Thoracic aorta (tissue), 2 donors: Measurements from ENCODE around the gene TMEM26. TPM values are rescaled to one million over a fixed set of nuclear protein-coding genes. Genes with fewer than 3 reads are reported as not detected.

Experiments used
- ATAC-seq: fragments of 150-250 bp; one replicate; pipeline ENCODE4 v1.8.0; 2017; ENCODE audit warnings: low read depth; ENCODE audit not compliant: insufficient number of reproducible peaks, low FRiP score
- DNase-seq: peaks from one replicate; pipeline ENCODE4 v3.0.0-alpha.2; 2020; ENCODE audit warnings: low spot score
- H3K27ac ChIP-seq, 2 donors: fragments of 200-600 bp; sonication (generic); 1 replicate in 1 of 2; 2 replicates in 1 of 2; pipeline ENCODE4 v1.5.1; 2016; ENCODE audit warnings: mild to moderate bottlenecking in 2 of 2, moderate library complexity in 2 of 2
- H3K27me3 ChIP-seq: fragments of 200-600 bp; sonication (generic); replicated peaks from 2 replicates; pipeline ENCODE4 v1.6.0; 2016; ENCODE audit warnings: mild to moderate bottlenecking; ENCODE audit not compliant: insufficient read depth
- H3K36me3 ChIP-seq: fragments of 200-600 bp; sonication (generic); one replicate; pipeline ENCODE4 v1.5.1; 2016
- H3K4me1 ChIP-seq, 2 donors: fragments of 200-600 bp; sonication (generic); 1 replicate in 1 of 2; 2 replicates in 1 of 2; pipeline versions ENCODE4 v1.5.1 to v1.6.0; 2016; ENCODE audit warnings: low read depth in 2 of 2, mild to moderate bottlenecking in 1 of 2; ENCODE audit not compliant: control insufficient read depth in 1 of 2
- H3K4me3 ChIP-seq: fragments of 200-600 bp; sonication (generic); 2 replicates; pipeline ENCODE4 v1.5.1; 2016; ENCODE audit warnings: mild to moderate bottlenecking
- H3K9me3 ChIP-seq: fragments of 200-600 bp; sonication (generic); 2 replicates; pipeline ENCODE4 v1.5.1; 2016
- total RNA-seq, 2 donors: library from RNA; depleted of rRNA; stranded (reverse); fragments of >200 nt; gene quantifications; one replicate each; pipeline versions ENCODE4 v1.1.0 to v1.2.3, GENCODE V29; 2016
- TF ChIP-seq, protein P1 (sequence below): fragments of 200-600 bp; sonication (generic); IDR thresholded peaks from one replicate; pipeline ENCODE4 v1.5.1; 2019; ENCODE audit warnings: antibody characterized with exemption

TMEM26 gene
- total RNA-seq, 2 donors from 2014 or later, result 0.27 to 1.2 TPM

DNA sequence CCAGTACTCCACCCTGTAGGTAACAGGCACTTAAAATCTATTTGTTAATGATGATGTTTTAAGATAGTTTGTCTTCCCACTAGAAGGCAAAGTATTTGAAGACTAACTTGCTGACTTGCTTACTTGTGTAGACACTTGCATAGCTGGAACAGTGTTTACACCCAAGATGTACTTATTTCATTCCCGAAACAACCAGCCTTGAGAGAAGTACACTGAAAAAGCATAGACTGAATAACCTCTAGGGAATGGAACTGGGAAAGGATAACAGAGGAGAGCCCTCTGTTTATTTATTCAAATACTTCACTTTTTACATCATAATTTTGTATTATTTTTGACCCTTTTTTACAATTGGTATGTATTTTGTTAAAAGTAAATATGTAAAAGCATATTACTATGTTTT lies 33.1 kb upstream of the TMEM26 start:
- TF ChIP-seq, protein P1, sequence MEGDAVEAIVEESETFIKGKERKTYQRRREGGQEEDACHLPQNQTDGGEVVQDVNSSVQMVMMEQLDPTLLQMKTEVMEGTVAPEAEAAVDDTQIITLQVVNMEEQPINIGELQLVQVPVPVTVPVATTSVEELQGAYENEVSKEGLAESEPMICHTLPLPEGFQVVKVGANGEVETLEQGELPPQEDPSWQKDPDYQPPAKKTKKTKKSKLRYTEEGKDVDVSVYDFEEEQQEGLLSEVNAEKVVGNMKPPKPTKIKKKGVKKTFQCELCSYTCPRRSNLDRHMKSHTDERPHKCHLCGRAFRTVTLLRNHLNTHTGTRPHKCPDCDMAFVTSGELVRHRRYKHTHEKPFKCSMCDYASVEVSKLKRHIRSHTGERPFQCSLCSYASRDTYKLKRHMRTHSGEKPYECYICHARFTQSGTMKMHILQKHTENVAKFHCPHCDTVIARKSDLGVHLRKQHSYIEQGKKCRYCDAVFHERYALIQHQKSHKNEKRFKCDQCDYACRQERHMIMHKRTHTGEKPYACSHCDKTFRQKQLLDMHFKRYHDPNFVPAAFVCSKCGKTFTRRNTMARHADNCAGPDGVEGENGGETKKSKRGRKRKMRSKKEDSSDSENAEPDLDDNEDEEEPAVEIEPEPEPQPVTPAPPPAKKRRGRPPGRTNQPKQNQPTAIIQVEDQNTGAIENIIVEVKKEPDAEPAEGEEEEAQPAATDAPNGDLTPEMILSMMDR, result no peak
- H3K27ac ChIP-seq, result no peak overlapping the region
- no peaks in the 10 kb centered on the region for H3K36me3 ChIP-seq
- no peak for DNase-seq
- H3K4me1 ChIP-seq, result peaks cover 3 to 8% of the 10 kb centered on the region in 2 donors
- H3K27me3 ChIP-seq, result no peaks in the 10 kb centered on the region
- ATAC-seq, result no peak
- H3K9me3 ChIP-seq, result no peaks in the 10 kb centered on the region
- no peak overlapping the region for H3K4me3 ChIP-seq

DNA sequence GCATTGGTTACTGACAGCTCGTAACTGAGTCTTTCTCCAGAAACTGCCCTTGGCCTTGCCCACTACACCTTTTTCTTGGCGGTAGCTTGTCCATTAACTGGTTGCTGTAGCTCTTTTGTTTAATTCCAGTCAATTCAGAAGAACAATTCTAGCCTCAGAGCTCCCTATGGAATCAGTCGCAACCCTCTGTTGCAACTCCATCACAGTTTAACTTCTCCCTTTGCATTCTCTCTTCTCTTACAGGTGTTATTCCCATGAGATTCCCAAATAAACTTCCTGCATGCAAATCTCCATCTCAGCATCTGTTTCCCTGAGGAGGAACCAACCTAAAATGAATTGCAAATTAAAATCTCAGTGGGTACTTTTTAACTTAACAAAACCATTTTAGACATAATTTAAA lies 28.4 kb upstream of the TMEM26 start:
- DNase-seq, result no peak
- TF ChIP-seq, protein P1, result no peak

DNA sequence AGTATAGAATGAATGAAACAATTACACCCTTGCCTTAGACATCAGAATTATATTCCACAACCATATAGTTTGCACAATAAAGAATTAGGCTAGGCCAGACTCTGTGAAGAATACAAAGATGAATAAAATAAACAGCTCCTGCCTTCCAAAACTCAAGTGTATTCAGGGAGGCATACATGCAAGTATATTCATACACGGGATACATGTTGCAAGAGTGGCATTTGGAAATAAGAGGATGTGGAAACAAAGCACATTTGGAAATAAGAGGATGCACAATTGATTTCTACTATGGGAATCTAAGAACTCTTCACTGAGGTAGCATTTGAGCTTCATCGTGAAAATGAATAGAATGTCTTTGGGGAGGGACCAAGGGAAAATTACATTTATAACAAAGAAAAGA lies 27.0 kb upstream of the TMEM26 start:
- TF ChIP-seq, protein P1, result no peak
- Histone ChIP-seq H3K9me3 (no peaks in the 10 kb centered on the region), H3K36me3 (no peaks in the 10 kb centered on the region), H3K27ac (no peak overlapping the region), H3K27me3 (no peaks in the 10 kb centered on the region), H3K4me1 (no peaks in the 10 kb centered on the region), H3K4me3 (no peak overlapping the region)
- ATAC-seq, result no peak
- DNase-seq, result no peak

More for the DNA sequence above, 28.4 kb upstream of the TMEM26 start:
- no peaks in the 10 kb centered on the region for H3K27me3 ChIP-seq
- H3K4me1 ChIP-seq, result peaks cover 3 to 6% of the 10 kb centered on the region in 2 donors
- H3K36me3 ChIP-seq, result no peaks in the 10 kb centered on the region
- H3K4me3 ChIP-seq, result no peak overlapping the region
- H3K9me3 ChIP-seq, result no peaks in the 10 kb centered on the region
- ATAC-seq, result no peak
- H3K27ac ChIP-seq, result no peak overlapping the region

DNA sequence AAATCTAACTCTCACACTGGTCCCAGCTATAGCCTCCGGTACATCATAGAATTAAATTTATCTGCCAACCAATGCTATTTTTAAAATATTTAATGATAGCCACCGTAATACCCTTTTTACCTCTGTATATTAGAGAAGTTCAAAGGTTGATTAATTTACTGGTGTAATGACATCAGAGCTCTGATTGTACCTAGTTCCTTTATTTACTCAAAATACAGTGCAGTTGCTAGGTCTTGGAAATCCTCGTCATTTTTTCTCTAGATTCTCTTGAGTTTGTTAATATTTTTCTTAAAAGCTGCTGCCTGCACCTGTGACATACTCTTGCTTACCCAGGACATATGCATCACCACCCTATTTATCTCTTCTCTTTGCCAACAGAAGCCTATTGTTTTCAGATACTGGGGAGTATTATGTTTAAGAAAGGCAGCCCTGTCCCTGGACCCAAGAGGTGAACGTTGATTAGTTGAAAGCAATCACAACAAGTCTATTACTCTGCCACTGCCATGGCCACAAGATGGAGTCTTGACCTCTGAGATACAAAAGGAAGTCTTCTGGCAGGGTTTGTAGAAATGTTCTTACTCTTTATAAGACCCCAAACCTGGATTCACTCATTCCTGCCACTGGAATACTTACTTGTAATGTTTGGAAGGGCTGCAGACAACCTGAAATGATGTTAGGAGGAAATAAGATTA lies 25.6 kb upstream of the TMEM26 start:
- Histone ChIP-seq H3K36me3 (no peaks in the 10 kb centered on the region), H3K9me3 (no peaks in the 10 kb centered on the region)
- no peak for ATAC-seq

DNA sequence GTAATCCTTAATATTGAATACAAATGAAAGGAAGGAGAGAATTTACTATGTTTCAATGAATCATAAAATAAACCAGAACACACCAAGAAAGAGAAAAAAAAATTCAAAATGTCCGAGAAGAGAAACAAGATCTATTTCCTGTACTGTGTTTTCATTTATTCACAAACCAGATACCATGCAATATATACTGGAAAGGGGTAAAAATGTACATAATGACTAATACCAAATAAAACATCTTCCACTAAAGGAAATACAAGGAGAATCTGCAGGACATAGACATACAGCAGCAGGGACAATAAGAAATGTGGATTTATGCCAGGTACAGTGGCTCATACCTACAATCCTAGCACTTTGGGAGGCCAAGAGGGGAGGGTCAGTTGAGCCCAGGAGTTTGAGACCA lies 24.3 kb upstream of the TMEM26 start:
- Histone ChIP-seq H3K4me3 (no peak overlapping the region), H3K27me3 (no peaks in the 10 kb centered on the region), H3K4me1 (no peaks in the 10 kb centered on the region), H3K36me3 (no peaks in the 10 kb centered on the region), H3K9me3 (no peaks in the 10 kb centered on the region), H3K27ac (no peak overlapping the region)
- TF ChIP-seq, protein P1, result no peak
- ATAC-seq, result no peak
- DNase-seq, result no peak

More for the DNA sequence above, 25.6 kb upstream of the TMEM26 start:
- TF ChIP-seq, protein P1, result no peak
- Histone ChIP-seq H3K4me1 (no peaks in the 10 kb centered on the region), H3K4me3 (no peak overlapping the region), H3K27ac (no peak overlapping the region), H3K27me3 (no peaks in the 10 kb centered on the region)
- no peak for DNase-seq
